ENCODE data around the gene HUS1. TPM values are rescaled to one million over a fixed set of nuclear protein-coding genes. Genes with fewer than 3 reads are reported as not detected.
A peak's percentile ranks its signal among the peaks of the same experiment; 100 is the strongest.

HUS1 gene
- total RNA-seq: 27.7 and 29.3 TPM in 2 replicates
- 11.5 and 16.1 TPM in 2 replicates for polyA plus RNA-seq

DNA sequence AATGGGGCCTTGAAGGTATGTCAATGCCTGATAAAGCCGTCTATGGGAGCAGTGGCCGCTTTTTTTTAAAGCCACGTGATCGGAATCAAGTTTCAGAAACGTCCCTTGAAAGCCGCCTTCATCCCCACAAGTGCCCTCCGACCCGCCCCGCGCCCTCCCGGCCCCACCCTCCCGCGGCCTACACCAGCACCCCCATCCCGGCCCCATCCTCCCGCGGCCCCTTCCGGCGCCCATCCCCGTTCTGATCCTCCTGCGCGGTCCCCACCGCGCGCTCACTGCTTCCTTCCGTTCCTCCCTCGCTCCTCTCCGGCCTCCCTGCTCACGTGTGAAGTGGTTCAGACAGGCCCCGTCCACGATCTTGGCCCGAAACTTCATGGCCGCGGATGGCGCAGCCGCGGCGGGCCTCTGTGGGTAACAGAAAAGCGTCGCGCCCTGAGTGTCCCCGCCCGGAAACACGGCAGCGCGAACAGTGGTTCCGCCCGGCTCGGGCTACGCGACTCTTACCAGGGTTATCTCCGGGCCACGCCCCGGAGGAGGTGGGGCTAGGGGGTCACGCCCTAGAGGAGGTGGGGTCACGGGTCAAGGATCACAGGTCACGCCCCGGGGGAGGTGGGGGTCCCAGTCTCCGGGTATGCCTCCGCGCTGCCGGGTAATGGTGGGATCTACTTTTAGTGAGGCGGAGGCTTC is at the start of gene HUS1:
Gene HUS1, minus strand, starts transcription at position 471 of the 687 bp plus-strand sequence. Its CDS starts 96 bp downstream, at position 375.
- no peaks in the 10 kb centered on the region for H3K9me2 ChIP-seq (replicated peaks; ENCODE audit: insufficient read depth)
- no peaks in the 10 kb centered on the region for H4K20me1 ChIP-seq (ENCODE audit: insufficient read depth, poor library complexity, severe bottlenecking)
- H3K79me2 ChIP-seq: peaks cover 14% of the 10 kb centered on the region
- no peaks in the 10 kb centered on the region for H3K9me3 ChIP-seq (ENCODE audit: low read depth)
- DNase-seq (ENCODE audit: low spot score): peak; percentile 93
- H3K27me3 ChIP-seq: no peaks in the 10 kb centered on the region
- WGBS (ENCODE audit: low lambda C conversion rate, missing lambda C conversion rate): 3% methylated on average over 52 of the region's 62 CpGs
- peaks cover 3% of the 10 kb centered on the region for H3K36me3 ChIP-seq (replicated peaks; ENCODE audit: insufficient read depth, low read depth)
- peak within 1 kb of the TSS; percentile 82 for H3K4me2 ChIP-seq
- H3K4me3 ChIP-seq: peak within 1 kb of the TSS; percentile 69
- peak within 1 kb of the TSS; percentile 74 for H2AFZ ChIP-seq
- no peak for TF ChIP-seq EZH2phosphoT487 (IDR thresholded peaks at IDR 0.05; ENCODE audit: low read depth, severe bottlenecking, unreplicated experiment)
- TF ChIP-seq, protein P1, sequence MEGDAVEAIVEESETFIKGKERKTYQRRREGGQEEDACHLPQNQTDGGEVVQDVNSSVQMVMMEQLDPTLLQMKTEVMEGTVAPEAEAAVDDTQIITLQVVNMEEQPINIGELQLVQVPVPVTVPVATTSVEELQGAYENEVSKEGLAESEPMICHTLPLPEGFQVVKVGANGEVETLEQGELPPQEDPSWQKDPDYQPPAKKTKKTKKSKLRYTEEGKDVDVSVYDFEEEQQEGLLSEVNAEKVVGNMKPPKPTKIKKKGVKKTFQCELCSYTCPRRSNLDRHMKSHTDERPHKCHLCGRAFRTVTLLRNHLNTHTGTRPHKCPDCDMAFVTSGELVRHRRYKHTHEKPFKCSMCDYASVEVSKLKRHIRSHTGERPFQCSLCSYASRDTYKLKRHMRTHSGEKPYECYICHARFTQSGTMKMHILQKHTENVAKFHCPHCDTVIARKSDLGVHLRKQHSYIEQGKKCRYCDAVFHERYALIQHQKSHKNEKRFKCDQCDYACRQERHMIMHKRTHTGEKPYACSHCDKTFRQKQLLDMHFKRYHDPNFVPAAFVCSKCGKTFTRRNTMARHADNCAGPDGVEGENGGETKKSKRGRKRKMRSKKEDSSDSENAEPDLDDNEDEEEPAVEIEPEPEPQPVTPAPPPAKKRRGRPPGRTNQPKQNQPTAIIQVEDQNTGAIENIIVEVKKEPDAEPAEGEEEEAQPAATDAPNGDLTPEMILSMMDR (IDR thresholded peaks at IDR 0.05; ENCODE audit: poor library complexity): no peak
- H3K27ac ChIP-seq: peak within 1 kb of the TSS; percentile 95
- peaks cover 8% of the 10 kb centered on the region for H3K4me1 ChIP-seq (ENCODE audit: insufficient read depth)

DNA sequence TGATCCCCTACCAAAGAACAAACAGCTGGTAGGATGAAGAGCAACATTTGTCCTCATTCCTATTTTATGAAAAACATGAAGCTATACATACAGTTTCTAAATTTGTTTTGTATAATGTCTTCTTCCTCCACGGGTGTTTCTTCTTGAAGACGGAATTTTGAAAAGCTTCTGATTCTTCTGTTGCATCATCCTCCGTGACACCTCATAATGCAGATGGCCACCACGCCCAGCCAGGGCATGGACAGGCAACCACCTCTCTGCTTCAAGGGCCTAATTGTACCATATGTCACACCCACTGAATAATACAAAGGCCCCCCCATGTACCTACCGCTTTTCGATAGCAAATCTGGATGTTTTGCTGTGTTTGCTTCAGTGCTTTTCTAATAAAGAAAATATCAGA is 49.5 kb upstream of the HUS1 start, which contains the start of gene SUN3:
Gene SUN3, minus strand, starts transcription at position 170 of the 400 bp plus-strand sequence. Its CDS starts 169 bp downstream, at position 1.
- H3K27ac ChIP-seq: no peak within 1 kb of the TSS

GRCh38 chr7:48025624-48026023 is 46.2 kb upstream of the HUS1 start:
- Histone ChIP-seq H3K4me1 (ENCODE audit: insufficient read depth) (no peaks in the 10 kb centered on the region), H4K20me1 (ENCODE audit: insufficient read depth, poor library complexity, severe bottlenecking) (no peaks in the 10 kb centered on the region), H3K9me2 (replicated peaks; ENCODE audit: insufficient read depth) (no peaks in the 10 kb centered on the region), H3K27ac (no peak overlapping the region), H3K27me3 (no peaks in the 10 kb centered on the region), H3K4me2 (peak overlapping the region; percentile 27), H3K4me3 (no peak overlapping the region), H3K79me2 (no peaks in the 10 kb centered on the region), H2AFZ (no peak overlapping the region), H3K9me3 (ENCODE audit: low read depth) (no peaks in the 10 kb centered on the region), H3K36me3 (replicated peaks; ENCODE audit: insufficient read depth, low read depth) (no peaks in the 10 kb centered on the region)
- DNase-seq (ENCODE audit: low spot score): peak; percentile 26
- WGBS (ENCODE audit: low lambda C conversion rate, missing lambda C conversion rate): 60% methylated on average over 5 of the region's 5 CpGs
- TF ChIP-seq, protein P1 (IDR thresholded peaks at IDR 0.05; ENCODE audit: poor library complexity): no peak
- TF ChIP-seq EZH2 (IDR thresholded peaks at IDR 0.05; ENCODE audit: borderline replicate concordance) (no peak), EZH2phosphoT487 (IDR thresholded peaks at IDR 0.05; ENCODE audit: low read depth, severe bottlenecking, unreplicated experiment) (no peak)

More for the DNA sequence above, 49.5 kb upstream of the HUS1 start, which contains the start of gene SUN3:
- Histone ChIP-seq H3K36me3 (replicated peaks; ENCODE audit: insufficient read depth, low read depth) (no peaks in the 10 kb centered on the region), H3K4me1 (ENCODE audit: insufficient read depth) (no peaks in the 10 kb centered on the region), H3K4me3 (no peak within 1 kb of the TSS), H3K9me3 (ENCODE audit: low read depth) (no peaks in the 10 kb centered on the region), H3K27me3 (peaks cover 4% of the 10 kb centered on the region), H4K20me1 (ENCODE audit: insufficient read depth, poor library complexity, severe bottlenecking) (no peaks in the 10 kb centered on the region), H3K79me2 (no peaks in the 10 kb centered on the region), H3K9me2 (replicated peaks; ENCODE audit: insufficient read depth) (no peaks in the 10 kb centered on the region), H2AFZ (no peak within 1 kb of the TSS), H3K4me2 (no peak within 1 kb of the TSS)
- TF ChIP-seq EZH2phosphoT487 (IDR thresholded peaks at IDR 0.05; ENCODE audit: low read depth, severe bottlenecking, unreplicated experiment): no peak
- no peak for TF ChIP-seq EZH2 (IDR thresholded peaks at IDR 0.05; ENCODE audit: borderline replicate concordance)
- DNase-seq (ENCODE audit: low spot score): no peak
- WGBS (ENCODE audit: low lambda C conversion rate, missing lambda C conversion rate): 90% methylated on average over 6 of the region's 6 CpGs

GRCh38 chr7:48017674-48018073 is 38.3 kb upstream of the HUS1 start:
- TF ChIP-seq, protein P1 (IDR thresholded peaks at IDR 0.05; ENCODE audit: poor library complexity): no peak
- no peak for TF ChIP-seq EZH2 (IDR thresholded peaks at IDR 0.05; ENCODE audit: borderline replicate concordance)
- TF ChIP-seq EZH2phosphoT487 (IDR thresholded peaks at IDR 0.05; ENCODE audit: low read depth, severe bottlenecking, unreplicated experiment): no peak

More at GRCh38 chr7:48017674-48018073, 38.3 kb upstream of the HUS1 start:
- Histone ChIP-seq H2AFZ (no peak overlapping the region), H3K36me3 (replicated peaks; ENCODE audit: insufficient read depth, low read depth) (no peaks in the 10 kb centered on the region), H3K27ac (no peak overlapping the region), H3K27me3 (no peaks in the 10 kb centered on the region), H3K4me2 (no peak overlapping the region), H3K9me2 (replicated peaks; ENCODE audit: insufficient read depth) (no peaks in the 10 kb centered on the region), H3K79me2 (no peaks in the 10 kb centered on the region), H3K4me3 (no peak overlapping the region), H3K9me3 (ENCODE audit: low read depth) (no peaks in the 10 kb centered on the region), H3K4me1 (ENCODE audit: insufficient read depth) (no peaks in the 10 kb centered on the region), H4K20me1 (ENCODE audit: insufficient read depth, poor library complexity, severe bottlenecking) (no peaks in the 10 kb centered on the region)
- no peak for DNase-seq (ENCODE audit: low spot score)
- 92% methylated on average over 4 of the region's 4 CpGs for WGBS (ENCODE audit: low lambda C conversion rate, missing lambda C conversion rate)

All from hepatocyte (in vitro differentiated cells).